ENCODE measurements around the gene ICAM2. TPM values are rescaled to one million over a fixed set of nuclear protein-coding genes. Genes with fewer than 3 reads are reported as not detected.
A peak's percentile ranks its signal among the peaks of the same experiment; 100 is the strongest.

The ICAM2 gene
- total RNA-seq, 4 donors from 2014 or later: 6.4 to 24.3 (median 9.3) TPM; not detected in 1

- in situ Hi-C loops (cut with MboI; ENCODE audit: low pct_ligation_motif_present in 1 of 4, low pct_unique_long_range_greater_than_20kb in 1 of 4, low sequenced_read_pairs in 3 of 4): loop anchor here in 1 of 4 donors (25.0 kb wide), 1 partner anchor 92 kb away; the partner anchor contains the start of genes CSHL1 and GH1
- WGBS, 2 donors (ENCODE audit: low coverage in 1 of 2): 94 to 100% methylated on average over 2 to 7 of the region's 7 CpGs
- DNase-seq: no peak
Observed at GRCh38 chr17:64004218-64004770, 16.1 kb downstream of the ICAM2 start.

GRCh38 chr17:64003526-64004121 is 16.8 kb downstream of the ICAM2 start:
- in situ Hi-C loops (cut with MboI; ENCODE audit: low pct_ligation_motif_present in 1 of 4, low pct_unique_long_range_greater_than_20kb in 1 of 4, low sequenced_read_pairs in 3 of 4): loop anchor here in 1 of 4 donors (25.0 kb wide), 1 partner anchor 91 kb away; the partner anchor contains the start of genes CSHL1 and GH1
- intact Hi-C loops (cut with DNase I; ENCODE audit: low total_unique reads): no loop called here
- no peak for TF ChIP-seq CTCF (IDR thresholded peaks at IDR 0.05)
- TF ChIP-seq POLR2A (IDR thresholded peaks at IDR 0.05): no peak
- TF ChIP-seq POLR2AphosphoS5 (IDR thresholded peaks at IDR 0.05): no peak
- no peak for TF ChIP-seq EP300 (IDR thresholded peaks at IDR 0.05; ENCODE audit: low read depth)
- H3K4me1 ChIP-seq: peaks cover 9 to 36% (median 11%) of the 10 kb centered on the region in 4 donors
- H3K36me3 ChIP-seq: no peaks in the 10 kb centered on the region
- H3K27ac ChIP-seq: no peak overlapping the region
- no peak overlapping the region for H3K4me3 ChIP-seq
- peaks cover 7% of the 10 kb centered on the region for H3K27me3 ChIP-seq
- 93% methylated on average over 13 of the region's 13 CpGs; no CpG with 5 or more reads in 1 of the 2 donors for WGBS, 2 donors (ENCODE audit: low coverage in 1 of 2)
- no peaks in the 10 kb centered on the region for H3K9me3 ChIP-seq
- no peak for DNase-seq

More at GRCh38 chr17:64004218-64004770, 16.1 kb downstream of the ICAM2 start:
- TF ChIP-seq CTCF (IDR thresholded peaks at IDR 0.05) (no peak), EP300 (IDR thresholded peaks at IDR 0.05; ENCODE audit: low read depth) (no peak), POLR2AphosphoS5 (IDR thresholded peaks at IDR 0.05) (no peak), POLR2A (IDR thresholded peaks at IDR 0.05) (no peak)
- Histone ChIP-seq H3K4me3 (no peak overlapping the region), H3K27ac (no peak overlapping the region), H3K36me3 (no peaks in the 10 kb centered on the region), H3K27me3 (peaks cover under 1% of the 10 kb centered on the region), H3K4me1 (peaks cover 7 to 32% (median 9%) of the 10 kb centered on the region in 4 donors), H3K9me3 (no peaks in the 10 kb centered on the region)
- intact Hi-C loops (cut with DNase I; ENCODE audit: low total_unique reads): no loop called here

GRCh38 chr17:64002658-64003525 is 17.5 kb downstream of the ICAM2 start:
- 91 to 93% methylated on average over 3 to 22 of the region's 22 CpGs for WGBS, 2 donors (ENCODE audit: low coverage in 1 of 2)
- TF ChIP-seq CTCF (IDR thresholded peaks at IDR 0.05): no peak
- no peak for TF ChIP-seq POLR2AphosphoS5 (IDR thresholded peaks at IDR 0.05)
- TF ChIP-seq POLR2A (IDR thresholded peaks at IDR 0.05): no peak
- TF ChIP-seq EP300 (IDR thresholded peaks at IDR 0.05; ENCODE audit: low read depth): no peak
- in situ Hi-C loops (cut with MboI; ENCODE audit: low pct_ligation_motif_present in 1 of 4, low pct_unique_long_range_greater_than_20kb in 1 of 4, low sequenced_read_pairs in 3 of 4): loop anchor here in 1 of 4 donors (25.0 kb wide), 1 partner anchor 91 kb away; the partner anchor contains the start of genes CSHL1 and GH1
- DNase-seq: no peak
- H3K27me3 ChIP-seq: peaks cover 15% of the 10 kb centered on the region
- H3K27ac ChIP-seq: peak overlapping the region in 1 of 4 donors; percentile 15
- no peaks in the 10 kb centered on the region for H3K36me3 ChIP-seq
- intact Hi-C loops (cut with DNase I; ENCODE audit: low total_unique reads): no loop called here
- no peaks in the 10 kb centered on the region for H3K9me3 ChIP-seq
- H3K4me3 ChIP-seq: no peak overlapping the region
- peaks cover 9 to 36% (median 17%) of the 10 kb centered on the region in 4 donors for H3K4me1 ChIP-seq
